ENCODE data around the gene MRTFB.
A peak's percentile ranks its signal among the peaks of the same experiment; 100 is the strongest.

The MRTFB gene

DNA sequence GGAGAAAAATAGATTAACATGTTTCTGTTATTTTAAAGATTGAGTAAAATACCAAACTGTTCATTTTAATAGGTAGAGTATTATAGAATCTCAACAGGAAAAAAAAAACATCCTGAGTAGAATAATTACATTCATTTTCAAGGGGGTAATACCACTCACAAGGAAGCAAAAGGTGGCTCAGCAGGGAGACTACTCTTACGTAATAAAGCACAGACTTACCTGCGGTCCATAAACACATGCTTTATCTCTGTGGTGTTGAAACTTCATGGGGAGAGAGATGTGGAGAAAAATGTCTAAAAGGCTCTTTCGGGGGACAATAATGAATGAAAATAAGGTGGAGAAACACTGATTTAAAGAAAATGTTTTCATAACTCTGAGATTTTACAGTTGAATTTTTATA is 171.7 kb downstream of the MRTFB start:
- DNase-seq = no peak

DNA sequence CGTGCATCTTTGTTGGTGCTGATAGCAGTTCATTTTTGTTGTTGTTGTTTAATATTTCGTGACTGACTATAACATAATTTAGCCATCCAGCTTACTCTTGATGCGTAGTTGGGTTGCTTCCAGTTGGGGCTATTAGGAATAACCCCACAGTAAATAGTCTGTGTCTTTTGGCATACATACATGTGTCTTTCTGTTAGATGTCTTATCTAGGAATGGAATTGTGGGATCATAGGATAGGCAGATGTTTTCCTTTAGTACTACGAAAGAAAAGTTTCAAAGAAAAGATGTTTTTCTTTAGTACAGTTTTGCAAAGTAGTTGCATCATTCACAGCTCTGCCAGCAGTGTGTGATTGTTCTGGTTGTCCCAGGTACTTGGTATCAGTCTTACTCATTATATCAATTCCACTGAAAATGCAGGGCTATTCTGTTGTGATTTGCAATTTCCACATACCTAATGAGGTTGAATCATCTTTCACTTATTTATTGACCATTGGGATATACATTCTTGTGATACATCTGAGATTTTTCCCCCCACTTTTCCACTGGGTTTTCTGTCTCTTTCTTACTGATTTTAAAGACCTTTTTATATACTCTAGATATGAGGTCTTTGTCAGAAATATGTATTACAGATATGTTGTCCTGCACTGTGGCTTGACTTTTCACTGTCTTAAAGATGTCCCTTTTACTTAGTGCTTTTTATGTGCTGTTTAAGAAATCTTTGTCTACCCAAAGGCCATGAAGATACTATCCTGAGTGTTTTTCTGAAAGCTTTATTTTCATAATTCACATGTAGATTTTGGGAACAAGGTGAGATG is 173.3 kb downstream of the MRTFB start:
- no peak for DNase-seq

DNA sequence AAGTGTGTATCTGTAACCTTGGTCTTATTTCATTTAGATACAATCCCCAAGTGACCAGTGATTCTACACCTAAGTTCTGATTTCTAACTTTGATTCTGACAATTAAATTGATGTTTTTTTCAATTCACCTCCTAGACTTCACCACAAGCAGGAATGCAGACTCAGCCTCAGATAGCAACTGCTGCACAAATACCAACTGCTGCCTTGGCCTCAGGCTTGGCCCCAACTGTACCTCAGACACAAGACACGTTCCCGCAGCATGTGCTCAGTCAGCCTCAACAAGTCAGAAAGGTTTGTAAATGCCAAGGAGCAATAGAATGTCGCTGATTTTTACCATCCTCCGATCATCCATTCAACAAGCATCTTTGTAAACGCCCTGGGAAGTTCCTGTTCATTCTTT is 177.7 kb downstream of the MRTFB start:
- no peak for DNase-seq

DNA sequence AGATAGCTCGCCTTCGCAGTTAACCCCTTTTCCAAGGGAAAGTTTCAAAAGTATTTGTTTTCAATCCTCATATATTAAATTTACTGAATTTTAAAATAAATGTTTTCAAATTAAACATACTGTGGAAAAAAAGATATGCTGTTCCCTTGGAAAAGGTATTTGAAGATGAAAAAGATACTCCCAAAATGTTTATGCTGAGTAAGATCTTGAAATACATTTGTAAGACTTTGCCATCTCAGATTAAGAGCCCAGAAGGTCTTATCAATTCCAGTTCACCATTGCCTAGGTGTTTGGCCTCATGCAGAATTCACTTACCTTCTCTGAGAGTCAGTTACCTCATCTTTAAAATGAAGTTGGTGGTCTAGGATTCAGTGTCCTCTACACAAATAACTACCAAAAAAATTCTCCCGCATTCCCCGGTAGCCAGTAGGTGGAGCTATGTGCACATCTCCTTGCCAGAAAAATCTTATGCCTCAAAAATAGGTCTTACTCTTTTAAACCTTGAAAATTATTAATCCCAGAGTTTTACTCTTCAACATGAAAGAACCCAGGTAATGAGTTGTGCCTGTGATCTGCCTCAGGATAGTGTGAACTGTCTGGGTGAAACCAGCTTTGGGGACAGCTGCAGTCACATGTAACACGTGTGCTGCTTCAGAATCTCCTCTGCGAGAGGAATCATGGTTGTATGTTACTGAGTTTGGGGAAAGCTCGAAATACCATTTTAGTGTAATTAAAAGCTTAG is 178.3 kb downstream of the MRTFB start:
- peak; percentile 3 for DNase-seq

DNA sequence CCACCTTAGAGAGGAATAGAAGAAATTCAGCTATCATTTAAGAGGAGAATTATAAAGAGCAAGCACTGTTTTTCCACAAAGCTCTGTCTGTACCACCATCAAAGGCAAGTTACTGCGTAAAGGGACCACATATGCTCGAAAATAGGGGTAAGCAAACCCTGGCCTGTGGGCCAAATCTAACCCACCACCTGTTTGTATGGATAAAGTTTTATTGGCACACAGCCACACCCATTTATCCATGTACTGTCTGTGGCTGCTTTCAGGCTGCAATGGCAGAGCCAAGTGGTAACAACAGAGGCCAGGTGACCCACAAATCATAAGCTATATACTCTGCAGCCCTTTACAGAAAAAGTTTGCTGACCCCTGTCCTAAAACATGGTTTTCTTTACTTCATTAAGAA is 180.3 kb downstream of the MRTFB start:
- DNase-seq = no peak

DNA sequence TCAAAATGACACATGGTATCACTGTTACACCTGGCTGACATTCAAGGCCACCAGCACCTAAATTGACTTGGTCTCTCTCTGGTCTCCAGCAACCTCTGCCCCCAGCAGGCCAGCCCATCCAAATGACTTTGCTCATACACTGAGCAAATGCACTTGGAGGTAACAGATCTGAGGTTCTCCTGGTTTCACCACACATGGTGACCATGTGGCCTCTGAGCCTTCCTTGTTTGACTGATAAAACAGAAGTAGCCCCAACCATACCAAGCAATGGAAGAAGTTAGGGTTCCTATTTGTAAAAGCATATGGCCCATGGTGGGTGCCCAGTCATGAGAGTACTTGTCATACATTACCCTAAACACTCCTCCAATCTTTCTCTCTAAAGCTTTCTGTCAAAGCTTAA is 181.7 kb downstream of the MRTFB start:
- no peak for DNase-seq

DNA sequence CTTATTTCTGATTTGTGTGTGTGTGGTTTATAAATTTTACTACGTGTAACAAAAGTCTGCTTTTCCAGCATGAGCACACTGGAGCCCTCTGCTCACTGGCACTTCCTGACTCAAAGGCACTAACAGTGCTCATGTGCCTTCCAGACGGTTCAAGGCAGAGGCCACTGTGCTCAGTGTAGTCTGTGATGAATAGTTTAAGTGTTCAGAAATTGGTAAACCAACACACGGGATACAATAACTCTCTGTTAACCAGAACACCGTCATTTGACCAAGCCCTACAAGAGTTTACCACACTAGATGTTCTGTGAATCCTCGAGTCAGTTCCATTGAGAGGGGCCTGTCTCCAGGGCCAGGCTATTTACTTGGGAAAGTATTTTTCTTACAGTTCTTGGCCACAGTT is 191.9 kb downstream of the MRTFB start:
- no peak for DNase-seq

DNA sequence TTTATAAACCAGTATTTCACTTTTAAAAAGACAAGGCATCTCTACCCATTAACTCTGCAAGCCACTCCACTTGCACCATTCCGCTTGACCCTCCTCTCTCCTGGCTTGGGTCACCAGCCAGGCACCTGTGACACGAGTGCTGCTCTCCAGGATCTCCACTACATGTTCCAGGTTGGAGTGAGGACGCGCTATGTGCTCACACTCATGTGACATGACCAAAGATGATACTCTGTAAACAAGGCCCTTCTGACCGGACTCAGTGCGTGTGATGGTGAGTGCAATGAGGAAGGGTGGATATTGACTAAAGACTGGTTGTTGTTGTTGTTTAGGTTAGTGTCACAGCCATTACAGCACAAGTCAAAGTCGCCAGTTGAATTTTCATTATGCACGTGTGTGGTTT is 192.7 kb downstream of the MRTFB start:
- DNase-seq = no peak

DNA sequence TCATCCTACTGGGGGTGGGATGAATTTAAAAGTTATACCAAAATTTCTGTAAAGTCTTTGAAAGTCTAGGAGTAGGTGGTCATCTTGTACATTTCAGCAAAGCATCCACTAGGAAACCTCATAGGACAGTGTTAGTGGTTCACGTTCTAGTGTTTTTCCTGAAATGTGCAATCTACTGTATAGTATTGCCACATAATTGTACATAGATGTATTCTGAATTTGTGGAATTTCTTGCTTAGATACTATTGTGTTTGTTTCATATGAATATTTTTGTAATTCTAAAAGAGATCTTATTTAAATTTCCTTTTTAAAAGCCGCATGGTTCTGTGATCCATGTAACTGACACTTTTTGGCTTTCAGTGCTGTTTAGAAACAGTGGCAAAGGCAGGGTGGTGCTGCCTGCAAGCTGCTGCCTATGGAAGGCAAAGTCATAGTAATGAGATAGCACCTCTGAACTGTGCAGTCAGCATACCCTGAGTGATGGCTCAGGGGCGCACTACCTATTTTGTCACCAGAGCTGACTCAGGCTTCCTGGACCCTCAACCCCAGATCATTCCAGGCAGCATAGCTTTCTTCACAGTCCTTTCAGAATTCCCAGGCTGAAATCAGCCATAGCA is 193.3 kb downstream of the MRTFB start:
- no peak for DNase-seq

DNA sequence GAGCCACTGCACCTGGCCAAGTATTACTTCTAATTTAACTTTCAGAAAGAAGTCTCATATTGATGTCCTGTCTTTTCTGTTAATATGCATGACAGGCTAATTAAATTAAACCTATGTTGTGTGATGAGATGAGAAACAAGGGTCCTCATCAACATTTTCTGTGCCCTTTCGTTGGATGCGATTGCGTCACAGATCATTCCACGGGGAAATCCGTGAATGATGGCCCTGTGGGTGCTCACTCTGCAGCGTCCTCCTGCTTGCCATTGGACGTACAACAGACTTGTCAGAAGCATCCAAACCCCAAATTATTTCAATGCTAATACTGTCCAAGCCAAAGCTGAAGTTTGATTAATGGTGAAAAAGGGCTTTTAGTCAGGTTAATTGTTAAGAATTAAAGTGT is 197.0 kb downstream of the MRTFB start:
- no peak for DNase-seq

DNA sequence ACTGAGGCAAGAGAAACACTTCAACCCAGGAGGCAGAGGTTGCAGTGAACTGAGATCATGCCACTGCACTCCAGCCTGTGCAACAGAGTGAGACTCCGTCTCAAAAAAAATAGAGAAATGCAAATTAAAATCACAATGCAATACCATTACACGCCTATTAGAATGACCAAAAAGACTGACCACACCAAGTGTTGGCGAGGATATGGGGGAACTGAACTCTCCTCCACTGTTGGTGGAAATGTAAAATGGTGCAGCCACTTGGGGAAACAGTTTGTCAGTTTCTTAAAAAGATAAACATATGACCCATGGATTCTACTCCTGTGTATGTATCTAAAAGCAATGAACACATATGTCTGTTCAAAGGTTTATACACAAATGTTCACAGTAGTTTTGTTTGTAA is 204.8 kb downstream of the MRTFB start:
- no peak for DNase-seq

DNA sequence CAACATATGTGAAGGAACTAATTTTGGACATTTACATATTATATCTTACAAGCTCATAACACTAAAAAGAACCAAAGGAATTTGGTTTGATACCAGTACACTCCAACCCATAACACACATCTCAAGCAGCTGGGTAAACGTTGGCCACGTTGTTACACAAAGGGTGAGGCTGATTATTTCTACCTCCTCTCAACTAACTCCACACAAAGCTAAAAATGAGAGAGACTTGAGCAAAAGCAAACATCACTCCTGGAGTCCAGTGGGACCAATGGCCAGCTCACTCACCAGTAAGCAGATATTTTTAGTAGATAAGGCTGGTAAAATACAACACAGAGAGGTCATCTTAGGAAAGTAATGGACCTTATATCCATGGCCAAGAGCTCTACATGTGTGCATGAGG is 207.6 kb downstream of the MRTFB start:
- DNase-seq = no peak

DNA sequence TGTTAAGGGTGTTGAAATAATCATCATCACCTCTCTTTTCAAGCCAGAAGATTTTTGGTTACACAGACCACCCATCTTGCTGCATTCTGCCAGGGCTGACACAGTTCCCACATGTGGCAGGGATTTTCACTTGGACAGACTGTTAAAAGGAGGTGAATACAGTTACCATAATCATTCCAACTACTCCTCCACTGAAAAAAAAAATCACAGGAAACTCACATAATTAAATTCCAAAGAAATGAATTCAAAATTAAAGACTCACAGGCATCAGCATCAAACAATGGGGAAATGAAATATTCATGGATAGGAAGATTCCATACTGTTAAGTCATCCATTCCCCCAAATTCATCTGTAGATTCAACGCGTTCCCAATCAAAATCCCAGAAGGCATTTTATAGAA is 209.4 kb downstream of the MRTFB start:
- no peak for DNase-seq

DNA sequence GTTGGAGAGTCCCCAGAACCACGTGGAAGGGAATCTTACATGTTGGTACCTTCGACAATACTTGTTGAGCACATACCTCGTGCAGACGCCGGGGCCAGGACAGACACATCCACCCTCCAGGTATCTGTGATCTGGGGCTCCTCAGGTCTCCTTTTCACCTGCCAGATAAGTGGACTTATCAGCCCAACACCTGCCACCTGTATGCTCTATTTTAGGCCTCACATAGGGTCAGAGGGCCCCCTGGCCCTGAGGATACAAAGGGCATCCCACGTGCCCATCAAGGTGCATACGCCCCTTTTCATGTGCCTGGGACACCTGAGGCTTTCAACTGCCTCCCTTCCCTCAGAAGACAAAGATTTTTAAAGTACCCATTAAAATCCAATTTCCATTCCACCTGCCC is 212.7 kb downstream of the MRTFB start:
- no peak for DNase-seq

DNA sequence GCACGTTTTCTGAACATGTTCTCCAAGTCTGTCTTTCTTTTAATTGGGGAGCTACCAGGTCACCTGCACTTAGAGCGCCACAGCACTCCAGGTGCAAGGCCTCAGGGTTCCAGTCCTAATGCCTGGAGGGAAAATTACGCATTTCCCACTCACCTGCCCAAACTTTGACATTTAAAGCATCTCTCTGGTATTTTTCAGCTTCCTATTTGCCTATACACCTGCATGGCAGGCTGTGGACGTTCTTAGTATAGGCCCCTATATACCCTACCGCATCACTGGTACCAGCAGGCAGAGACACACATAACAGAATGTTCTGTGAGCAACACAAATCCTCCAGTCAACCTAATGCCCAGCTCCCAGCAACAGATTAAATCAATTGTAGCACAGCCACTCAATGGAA is 213.3 kb downstream of the MRTFB start:
- no peak for DNase-seq

DNA sequence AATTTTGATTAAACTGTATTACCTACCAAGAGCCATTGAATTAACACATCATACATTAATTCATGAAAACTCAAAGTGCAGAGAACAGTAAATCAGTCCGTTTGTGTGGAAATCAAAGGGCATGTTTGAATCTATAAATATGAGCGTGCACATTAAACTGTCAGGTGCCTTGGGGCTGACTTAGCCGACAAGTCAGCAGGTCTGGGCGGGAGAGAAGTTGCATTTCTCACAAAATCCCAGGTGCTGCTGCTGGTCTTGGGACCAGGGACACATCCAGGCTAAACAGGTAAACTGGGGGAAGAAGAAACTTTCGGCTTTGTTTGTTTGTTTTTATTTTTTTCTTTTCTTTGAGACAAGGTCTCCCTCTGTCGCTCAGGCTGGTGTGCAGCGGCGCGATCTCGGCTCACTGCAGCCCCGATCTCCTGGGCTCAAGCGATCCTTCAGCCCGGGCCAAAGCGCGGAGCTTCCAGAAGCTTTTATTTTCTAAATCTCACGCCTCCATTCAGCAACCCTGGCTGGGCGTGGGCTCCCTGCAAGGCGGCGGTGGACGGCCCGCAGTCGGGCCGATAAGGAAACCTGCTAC is 213.9 kb downstream of the MRTFB start:
- DNase-seq = peak; percentile 40

DNA sequence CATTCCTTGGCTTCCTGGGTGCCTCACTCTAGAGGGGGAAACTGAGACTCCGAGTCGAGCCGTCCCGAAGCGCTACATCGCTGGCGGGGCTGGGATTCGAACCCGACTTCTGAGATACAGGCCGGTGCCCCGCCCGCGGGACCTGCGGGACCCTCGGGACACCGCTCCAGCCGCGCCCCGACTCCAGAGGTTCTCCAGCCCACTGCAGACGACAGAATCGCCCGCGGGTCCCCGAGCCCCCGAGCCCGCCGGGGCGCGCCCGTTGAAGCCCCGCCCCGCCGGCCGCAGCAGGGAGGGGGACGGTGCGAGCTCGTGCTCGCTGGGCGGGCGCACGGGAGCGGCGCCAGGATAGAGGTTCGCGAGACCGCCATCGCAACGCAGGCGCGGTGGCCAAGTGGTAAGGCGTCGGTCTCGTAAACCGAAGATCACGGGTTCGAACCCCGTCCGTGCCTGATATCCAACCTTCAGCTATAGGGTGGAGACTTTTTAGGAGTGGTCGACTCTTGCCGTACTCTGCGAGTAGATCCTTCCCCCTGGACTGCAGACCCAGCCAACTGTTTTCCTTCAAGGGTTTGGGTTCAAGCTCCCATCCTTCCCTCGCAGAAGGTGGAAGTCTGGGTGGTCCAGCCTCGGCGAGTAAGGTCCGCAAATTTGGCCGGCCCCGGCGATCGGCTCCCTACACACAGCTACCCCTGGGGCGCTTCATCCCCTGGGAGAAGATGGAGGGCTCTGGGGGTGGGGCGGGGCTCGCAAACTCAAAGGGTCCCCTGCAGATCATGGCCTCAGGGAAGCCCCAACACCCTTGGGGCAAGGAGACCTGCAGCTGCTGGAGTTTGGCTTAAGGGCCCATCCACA is 214.6 kb downstream of the MRTFB start:
- DNase-seq = peak; percentile 90

DNA sequence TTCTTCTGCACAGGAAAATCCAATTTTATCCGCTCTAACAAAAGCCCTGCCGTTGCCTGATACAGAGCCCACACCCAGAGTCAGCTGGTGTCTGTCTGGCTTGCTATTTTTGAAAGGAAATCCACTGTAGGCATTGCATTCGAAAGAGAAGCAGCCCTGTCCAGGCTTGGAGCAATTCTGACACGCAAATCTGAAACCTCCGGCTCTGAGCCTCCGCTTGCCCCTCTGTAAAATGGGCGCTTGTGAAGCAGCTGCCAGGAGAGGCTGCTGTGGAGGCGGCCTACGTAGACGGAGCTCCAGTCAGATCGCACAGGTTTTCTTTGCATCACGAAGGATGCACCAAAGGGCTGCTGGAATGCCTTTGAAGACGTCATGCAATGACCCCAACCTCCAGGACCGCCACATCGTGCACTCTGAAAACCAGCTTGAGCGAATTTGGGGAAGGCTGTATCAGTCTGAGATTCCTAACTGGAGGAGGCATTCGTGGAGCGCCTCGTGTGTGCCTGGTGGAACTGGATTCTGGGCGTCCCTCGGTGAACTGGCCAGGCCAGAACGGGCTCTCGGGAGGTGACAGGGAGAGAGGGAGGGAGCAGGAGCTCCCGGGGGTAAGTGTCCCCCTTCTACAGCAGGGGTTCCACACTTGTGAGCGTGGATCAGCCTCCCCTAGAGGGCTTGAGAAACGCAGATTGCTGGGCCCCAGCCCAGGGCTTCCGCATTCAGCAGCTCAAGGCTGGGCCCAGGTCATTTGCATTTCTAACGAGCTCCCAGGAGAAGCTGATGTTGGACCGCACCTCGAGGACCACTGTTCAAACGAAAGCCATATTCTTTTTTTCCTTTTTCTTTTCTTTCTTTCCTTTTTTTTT is 215.5 kb downstream of the MRTFB start:
- no peak for DNase-seq

DNA sequence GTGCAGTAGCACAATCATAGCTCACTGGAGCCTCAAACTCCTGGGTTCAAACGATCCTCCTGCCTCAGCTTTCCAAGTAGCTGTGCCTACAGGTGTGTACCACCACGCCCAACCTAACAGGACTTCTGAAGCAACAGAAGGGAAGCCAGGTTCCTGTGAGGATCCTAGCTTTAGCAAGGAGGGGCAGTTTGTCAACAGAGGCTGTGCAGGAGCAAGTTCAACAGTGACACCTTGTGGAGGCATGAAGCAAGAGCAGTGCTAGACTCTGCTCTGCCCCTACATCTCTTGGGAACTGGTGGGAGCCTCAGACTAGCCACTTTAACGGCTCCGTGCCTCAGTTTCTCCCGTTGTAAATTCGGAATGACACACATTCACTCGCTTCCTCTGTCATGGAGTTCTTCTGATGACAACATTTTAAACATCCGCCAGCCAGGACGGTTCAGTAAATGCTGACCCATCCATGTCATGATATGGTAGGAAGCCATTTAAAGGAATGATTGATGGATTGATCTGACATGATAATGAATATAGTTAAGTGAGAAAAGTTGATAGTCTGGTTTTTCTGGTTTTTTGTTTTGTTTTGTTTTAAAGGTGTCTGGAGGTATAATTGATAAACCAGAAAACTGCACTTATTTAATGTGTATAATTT is 218.7 kb downstream of the MRTFB start:
- peak; percentile 14 for DNase-seq

DNA sequence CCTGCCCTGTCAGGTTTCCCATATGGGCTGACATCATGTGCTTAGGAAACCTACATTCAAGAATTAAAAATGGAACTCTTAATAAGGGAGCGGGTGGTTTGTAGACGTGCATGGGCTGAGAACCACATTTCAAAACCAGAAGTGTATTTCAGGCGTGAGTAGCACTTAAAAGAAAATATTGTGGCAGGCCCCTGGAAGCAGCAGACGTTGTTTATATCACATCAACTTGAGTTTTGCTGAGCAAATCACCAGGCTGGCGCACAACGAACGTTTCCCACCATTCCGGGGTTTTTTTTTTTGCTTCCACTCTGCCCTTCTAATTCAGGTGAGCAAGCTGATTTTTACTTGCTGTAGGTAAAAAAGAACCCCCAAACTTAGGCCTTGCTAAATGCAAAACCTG is 220.2 kb downstream of the MRTFB start:
- no peak for DNase-seq

Data from DMS 273 treated with DMSO at 0.1 percent for 48 hours (cell line).